Activated CD8-positive, alpha-beta memory T cell treated with anti-CD3 and anti-CD28 coated beads, Interleukin-2, amount 50 U/mL, for 24 hours (primary cell): Measurements from ENCODE around the gene PPP1R12C.

Experiments used
- DNase-seq: peaks from one replicate; pipeline ENCODE4 v3.0.0-alpha.2; 2020; ENCODE audit errors: extremely low read depth

The PPP1R12C gene

GRCh38 chr19:55146705-55147273 is 29.4 kb upstream of the PPP1R12C start:
- no peak for DNase-seq

GRCh38 chr19:55146078-55146704 is 28.8 kb upstream of the PPP1R12C start:
- no peak for DNase-seq

- DNase-seq: no peak
Measured at GRCh38 chr19:55145232-55145631, 27.8 kb upstream of the PPP1R12C start.

- DNase-seq: no peak
Measured at GRCh38 chr19:55141696-55142095, 24.3 kb upstream of the PPP1R12C start.

GRCh38 chr19:55137915-55138314 is 20.5 kb upstream of the PPP1R12C start:
- DNase-seq: no peak

- no peak for DNase-seq
Measured at GRCh38 chr19:55136399-55137102, 19.1 kb upstream of the PPP1R12C start.

- no peak for DNase-seq
Measured at GRCh38 chr19:55134736-55135135, 17.3 kb upstream of the PPP1R12C start.

GRCh38 chr19:55133639-55134444 is 16.4 kb upstream of the PPP1R12C start:
- no peak for DNase-seq

- DNase-seq: no peak
Measured at GRCh38 chr19:55132453-55133129, 15.2 kb upstream of the PPP1R12C start.

- DNase-seq: no peak
Measured at GRCh38 chr19:55131421-55131820, 14.0 kb upstream of the PPP1R12C start.

- no peak for DNase-seq
Measured at GRCh38 chr19:55119053-55119452, 1.6 kb upstream of the PPP1R12C start.

- no peak for DNase-seq
Measured at GRCh38 chr19:55118401-55118991, 1.1 kb upstream of the PPP1R12C start.

GRCh38 chr19:55117663-55118391 is 390 bp upstream of the PPP1R12C start:
- peak; percentile 91 for DNase-seq

- DNase-seq: no peak
Measured at GRCh38 chr19:55116232-55116858, 1.1 kb downstream of the PPP1R12C start.

- DNase-seq: no peak
Measured at GRCh38 chr19:55115446-55116065, 1.9 kb downstream of the PPP1R12C start.

- no peak for DNase-seq
Measured at GRCh38 chr19:55114566-55115145, 2.8 kb downstream of the PPP1R12C start.

- no peak for DNase-seq
Measured at GRCh38 chr19:55113570-55114039, 3.8 kb downstream of the PPP1R12C start.

GRCh38 chr19:55112777-55113569 is 4.5 kb downstream of the PPP1R12C start:
- DNase-seq: no peak
